Colon (tissue), 2 donors: ENCODE results near the gene RPL10A.
"Not testable (repeated sequence)": the region's sequence is repeated elsewhere in the genome, so short reads cannot be mapped to it uniquely, and the experiment has no call there.

ENCODE experiments used
- FAIRE-seq: peaks from 2 replicates; lab custom pipeline; 2012; peaks lifted over from hg19 to GRCh38; lab: Jason Lieb, UNC
- donor health status: control.
- donor health status: control.

The RPL10A gene

GRCh38 chr6:35468181-35468979, at the start of gene RPL10A:
Gene RPL10A, plus strand, starts transcription at chr6:35468401. Its CDS starts 34 bp downstream, at chr6:35468435.
- FAIRE-seq: no peak

- no peak for FAIRE-seq
Measured at GRCh38 chr6:35419417-35419816, 48.8 kb upstream of the RPL10A start.

- FAIRE-seq: no peak
Measured at GRCh38 chr6:35419961-35420360, 48.2 kb upstream of the RPL10A start.

- FAIRE-seq: no peak
Measured at GRCh38 chr6:35425284-35425683, 42.9 kb upstream of the RPL10A start.

GRCh38 chr6:35426074-35426473, 42.1 kb upstream of the RPL10A start:
- no peak for FAIRE-seq

GRCh38 chr6:35427435-35427834, 40.8 kb upstream of the RPL10A start:
- FAIRE-seq: no peak

- no peak for FAIRE-seq
Measured at GRCh38 chr6:35427851-35428321, 40.3 kb upstream of the RPL10A start.

GRCh38 chr6:35428421-35429149, 39.6 kb upstream of the RPL10A start:
- no peak for FAIRE-seq

- no peak for FAIRE-seq
Measured at GRCh38 chr6:35429463-35429862, 38.7 kb upstream of the RPL10A start.

- FAIRE-seq: no peak
Measured at GRCh38 chr6:35432291-35432690, 35.9 kb upstream of the RPL10A start.

- not testable (repeated sequence) for FAIRE-seq
Measured at GRCh38 chr6:35432702-35433101, 35.5 kb upstream of the RPL10A start.

GRCh38 chr6:35435074-35435837, 32.9 kb upstream of the RPL10A start:
- no peak for FAIRE-seq

- no peak for FAIRE-seq
Measured at GRCh38 chr6:35436071-35436857, 31.9 kb upstream of the RPL10A start.

- FAIRE-seq: not testable (repeated sequence)
Measured at GRCh38 chr6:35438378-35439065, 29.7 kb upstream of the RPL10A start.

- no peak for FAIRE-seq
Measured at GRCh38 chr6:35439308-35439707, 28.9 kb upstream of the RPL10A start.

GRCh38 chr6:35441205-35441604, 27.0 kb upstream of the RPL10A start:
- no peak for FAIRE-seq

- FAIRE-seq: no peak
Measured at GRCh38 chr6:35441642-35442041, 26.6 kb upstream of the RPL10A start.

- no peak for FAIRE-seq
Measured at GRCh38 chr6:35442693-35443092, 25.5 kb upstream of the RPL10A start.

- no peak for FAIRE-seq
Measured at GRCh38 chr6:35443341-35444030, 24.7 kb upstream of the RPL10A start.

GRCh38 chr6:35445691-35446090, 22.5 kb upstream of the RPL10A start:
- no peak for FAIRE-seq

- FAIRE-seq: no peak
Measured at GRCh38 chr6:35448191-35448590, 20.0 kb upstream of the RPL10A start.
